ENCODE measurements around the gene PDP2. TPM values are rescaled to one million over a fixed set of nuclear protein-coding genes. Genes with fewer than 3 reads are reported as not detected.

The PDP2 gene
- total RNA-seq, 3 donors from 2014 or later = 15.5 to 23.5 (median 23.2) TPM

DNA sequence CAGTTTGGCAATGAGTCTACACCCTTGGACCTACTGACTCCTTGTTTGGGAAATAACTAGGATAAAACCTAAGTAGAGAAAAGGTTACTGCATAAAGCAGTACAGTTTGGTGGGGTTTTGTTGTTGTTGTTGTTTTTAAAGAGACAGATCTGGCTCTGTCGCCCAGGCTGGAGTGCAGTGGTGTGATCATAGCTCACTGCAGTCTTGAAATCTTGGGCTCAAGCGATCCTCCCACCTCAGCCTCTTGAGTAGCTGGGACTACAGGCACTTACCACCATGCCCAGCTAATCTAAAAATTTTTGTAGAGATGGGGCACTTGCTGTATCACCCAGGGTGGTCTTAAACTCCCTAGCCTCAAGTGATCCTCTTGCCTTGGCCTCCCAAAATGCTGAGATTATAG is 1.2 kb downstream of the PDP2 start:
- DNase-seq = no peak
- TF ChIP-seq, protein P1, sequence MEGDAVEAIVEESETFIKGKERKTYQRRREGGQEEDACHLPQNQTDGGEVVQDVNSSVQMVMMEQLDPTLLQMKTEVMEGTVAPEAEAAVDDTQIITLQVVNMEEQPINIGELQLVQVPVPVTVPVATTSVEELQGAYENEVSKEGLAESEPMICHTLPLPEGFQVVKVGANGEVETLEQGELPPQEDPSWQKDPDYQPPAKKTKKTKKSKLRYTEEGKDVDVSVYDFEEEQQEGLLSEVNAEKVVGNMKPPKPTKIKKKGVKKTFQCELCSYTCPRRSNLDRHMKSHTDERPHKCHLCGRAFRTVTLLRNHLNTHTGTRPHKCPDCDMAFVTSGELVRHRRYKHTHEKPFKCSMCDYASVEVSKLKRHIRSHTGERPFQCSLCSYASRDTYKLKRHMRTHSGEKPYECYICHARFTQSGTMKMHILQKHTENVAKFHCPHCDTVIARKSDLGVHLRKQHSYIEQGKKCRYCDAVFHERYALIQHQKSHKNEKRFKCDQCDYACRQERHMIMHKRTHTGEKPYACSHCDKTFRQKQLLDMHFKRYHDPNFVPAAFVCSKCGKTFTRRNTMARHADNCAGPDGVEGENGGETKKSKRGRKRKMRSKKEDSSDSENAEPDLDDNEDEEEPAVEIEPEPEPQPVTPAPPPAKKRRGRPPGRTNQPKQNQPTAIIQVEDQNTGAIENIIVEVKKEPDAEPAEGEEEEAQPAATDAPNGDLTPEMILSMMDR (IDR thresholded peaks at IDR 0.05) = no peak

DNA sequence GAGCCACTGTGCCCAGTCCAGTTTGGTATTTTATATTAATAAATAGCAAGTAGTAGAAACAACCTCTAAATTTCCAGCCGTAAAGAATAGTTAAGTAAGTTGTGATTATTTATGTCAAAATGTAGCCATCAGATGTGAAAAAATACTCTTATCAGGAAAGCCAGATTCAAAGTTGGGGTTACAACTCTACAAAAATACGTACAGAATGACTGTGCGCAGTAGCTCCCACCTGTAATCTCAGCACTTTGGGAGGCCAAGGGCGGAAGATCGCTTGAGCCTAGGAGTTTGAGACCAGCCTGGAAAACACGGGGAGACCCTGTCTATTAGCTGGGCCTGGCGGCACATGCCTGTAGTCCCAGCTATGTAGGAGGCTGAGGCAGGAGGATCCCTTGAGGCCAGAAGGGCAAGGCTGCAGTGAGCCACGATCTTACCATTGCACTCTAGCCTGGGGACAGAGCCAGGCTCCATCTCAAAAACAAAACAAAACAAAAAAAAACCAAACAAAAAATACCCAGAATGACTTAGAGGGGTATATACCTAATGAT is 1.7 kb downstream of the PDP2 start:
- Histone ChIP-seq H3K4me1 (ENCODE audit: low read depth) (peaks cover 14% of the 10 kb centered on the region), H3K4me3 (no peak overlapping the region), H3K9me3 (no peaks in the 10 kb centered on the region), H3K36me3 (ENCODE audit: low read depth) (no peaks in the 10 kb centered on the region)
- DNase-seq = no peak
- TF ChIP-seq, protein P1 (IDR thresholded peaks at IDR 0.05) = no peak
- intact Hi-C loops (cut with DNase I, micrococcal nuclease) = no loop called here
- ATAC-seq = no peak

More for the DNA sequence above, 1.2 kb downstream of the PDP2 start:
- Histone ChIP-seq H3K36me3 (ENCODE audit: low read depth) (no peaks in the 10 kb centered on the region), H3K4me1 (ENCODE audit: low read depth) (peaks cover 14% of the 10 kb centered on the region), H3K9me3 (no peaks in the 10 kb centered on the region), H3K4me3 (no peak overlapping the region)
- intact Hi-C loops (cut with DNase I, micrococcal nuclease) = no loop called here
- no peak for ATAC-seq

DNA sequence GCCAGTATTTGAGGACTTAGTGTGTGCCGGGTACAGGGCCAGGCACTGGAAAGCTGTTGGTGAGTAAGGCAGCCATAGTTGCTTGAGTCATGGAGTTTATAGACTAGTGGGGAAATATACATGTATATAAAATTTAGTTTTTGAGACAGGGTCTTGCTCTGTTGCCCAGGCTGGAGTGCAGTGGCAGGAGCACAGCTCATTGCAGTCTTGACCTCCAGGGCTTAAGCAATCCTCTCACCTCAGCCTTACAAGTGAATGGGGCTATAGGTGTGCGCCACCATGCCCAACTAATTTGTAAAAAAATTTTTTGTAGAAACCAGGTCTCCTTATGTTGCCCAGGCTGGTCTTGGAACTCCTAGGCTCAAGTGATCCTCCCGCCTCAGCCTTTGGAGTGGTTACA is 2.4 kb downstream of the PDP2 start:
- ATAC-seq = no peak
- Histone ChIP-seq H3K4me3 (no peak overlapping the region), H3K36me3 (ENCODE audit: low read depth) (no peaks in the 10 kb centered on the region), H3K4me1 (ENCODE audit: low read depth) (peaks cover 14% of the 10 kb centered on the region), H3K9me3 (no peaks in the 10 kb centered on the region)
- DNase-seq = no peak
- intact Hi-C loops (cut with DNase I, micrococcal nuclease) = no loop called here
- TF ChIP-seq, protein P1 (IDR thresholded peaks at IDR 0.05) = no peak

DNA sequence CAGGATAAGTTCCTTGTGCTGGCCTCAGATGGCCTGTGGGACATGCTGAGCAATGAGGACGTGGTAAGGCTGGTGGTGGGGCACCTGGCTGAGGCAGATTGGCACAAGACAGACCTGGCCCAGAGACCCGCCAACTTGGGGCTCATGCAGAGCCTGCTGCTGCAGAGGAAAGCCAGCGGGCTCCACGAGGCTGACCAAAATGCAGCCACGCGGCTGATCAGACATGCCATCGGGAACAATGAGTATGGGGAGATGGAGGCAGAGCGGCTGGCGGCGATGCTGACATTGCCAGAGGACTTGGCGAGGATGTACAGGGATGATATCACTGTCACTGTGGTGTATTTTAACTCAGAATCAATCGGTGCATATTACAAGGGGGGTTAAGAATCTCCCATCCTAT is 5.2 kb downstream of the PDP2 start:
- ATAC-seq (no peak), DNase-seq (no peak)
- Histone ChIP-seq H3K36me3 (ENCODE audit: low read depth) (no peaks in the 10 kb centered on the region), H3K4me1 (ENCODE audit: low read depth) (peaks cover 7% of the 10 kb centered on the region), H3K9me3 (no peaks in the 10 kb centered on the region), H3K4me3 (no peak overlapping the region)
- intact Hi-C loops (cut with DNase I, micrococcal nuclease) = no loop called here
- TF ChIP-seq, protein P1 (IDR thresholded peaks at IDR 0.05) = no peak

DNA sequence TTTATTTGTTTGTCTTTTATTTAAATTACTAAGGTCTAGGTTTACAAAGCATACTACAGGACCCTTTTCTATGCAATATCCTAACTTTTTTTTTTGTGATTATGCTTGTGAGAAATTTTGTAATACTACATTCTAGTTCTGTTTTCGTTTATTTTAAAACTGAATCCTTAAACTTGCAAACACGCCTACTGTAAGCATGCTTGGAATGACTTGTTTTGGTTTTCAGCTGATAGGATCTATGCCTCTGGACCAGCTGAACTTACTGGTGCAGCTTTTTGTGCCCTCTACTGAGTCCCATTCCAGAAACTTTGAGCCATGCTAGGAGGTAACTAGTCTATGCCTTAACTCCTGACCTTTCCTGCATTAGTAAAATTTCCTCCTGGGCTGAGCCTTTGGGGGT is 6.0 kb downstream of the PDP2 start:
- peaks cover 2% of the 10 kb centered on the region for H3K4me1 ChIP-seq (ENCODE audit: low read depth)
- H3K9me3 ChIP-seq = no peaks in the 10 kb centered on the region
- no peak for DNase-seq
- no peak for ATAC-seq
- H3K36me3 ChIP-seq (ENCODE audit: low read depth) = no peaks in the 10 kb centered on the region
- TF ChIP-seq, protein P1 (IDR thresholded peaks at IDR 0.05) = no peak
- no peak overlapping the region for H3K4me3 ChIP-seq
- intact Hi-C loops (cut with DNase I, micrococcal nuclease) = no loop called here

DNA sequence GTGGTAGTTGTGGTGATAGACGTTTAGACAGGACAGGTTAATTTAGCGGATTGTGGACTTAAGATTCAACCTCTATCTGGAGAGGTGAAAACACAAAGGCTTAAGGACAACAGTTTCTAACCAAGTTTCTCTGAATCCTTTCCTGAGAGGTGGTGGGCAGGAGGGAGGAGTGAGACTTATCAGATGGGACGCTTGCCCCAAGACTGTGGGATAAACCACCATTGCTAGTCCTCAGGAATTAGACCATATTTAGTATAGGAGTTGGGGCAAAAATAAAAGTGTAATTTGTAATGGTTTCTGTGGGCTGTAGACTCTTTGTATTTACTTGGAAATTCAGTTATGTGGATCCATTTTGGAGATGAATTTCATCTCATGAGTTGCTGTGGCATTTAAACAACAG is 6.6 kb downstream of the PDP2 start:
- intact Hi-C loops (cut with DNase I, micrococcal nuclease) = no loop called here
- TF ChIP-seq, protein P1 (IDR thresholded peaks at IDR 0.05) = no peak
- no peak for DNase-seq
- ATAC-seq = no peak
- Histone ChIP-seq H3K9me3 (no peaks in the 10 kb centered on the region), H3K4me1 (ENCODE audit: low read depth) (no peaks in the 10 kb centered on the region), H3K4me3 (no peak overlapping the region), H3K36me3 (ENCODE audit: low read depth) (no peaks in the 10 kb centered on the region)

Measured in mucosa of descending colon (tissue), 3 donors.